Liver (tissue), 9 donors: ENCODE results near the gene ABTB2. TPM values are rescaled to one million over a fixed set of nuclear protein-coding genes. Genes with fewer than 3 reads are reported as not detected.

Source experiments
- DNase-seq: peaks from one replicate; pipeline ENCODE4 v3.0.0-alpha.2; 2017; ENCODE audit warnings: low spot score
- H3K27ac ChIP-seq, 2 donors: one replicate each; pipeline ENCODE4 v1.7.0; 2013; ENCODE audit warnings: inconsistent platforms in 2 of 2, low read length in 2 of 2, control low read depth in 1 of 2, low read depth in 1 of 2, mild to moderate bottlenecking in 1 of 2
- H3K27me3 ChIP-seq, 4 donors: one replicate each; pipeline versions ENCODE4 v1.6.1 to v1.7.0; 2013; ENCODE audit warnings: low read length in 3 of 4, inconsistent platforms in 1 of 4, mild to moderate bottlenecking in 1 of 4, moderate library complexity in 1 of 4; ENCODE audit not compliant: control insufficient read depth in 4 of 4, insufficient read depth in 4 of 4
- H3K36me3 ChIP-seq, 4 donors: one replicate each; pipeline versions ENCODE4 v1.6.1 to v1.7.0; 2013; ENCODE audit warnings: low read length in 3 of 4, mild to moderate bottlenecking in 3 of 4, low read depth in 1 of 4, moderate library complexity in 1 of 4; ENCODE audit not compliant: control insufficient read depth in 4 of 4, insufficient read depth in 3 of 4
- H3K4me1 ChIP-seq, 4 donors: one replicate each; pipeline versions ENCODE4 v1.6.1 to v1.7.0; 2013; ENCODE audit warnings: low read length in 3 of 4, mild to moderate bottlenecking in 3 of 4, moderate library complexity in 1 of 4; ENCODE audit not compliant: control insufficient read depth in 4 of 4, insufficient read depth in 4 of 4
- H3K4me3 ChIP-seq, 3 donors: one replicate each; pipeline versions ENCODE4 v1.6.1 to v1.7.0; 2013; ENCODE audit warnings: low read length in 3 of 3, control low read depth in 1 of 3, low read depth in 1 of 3, mild to moderate bottlenecking in 1 of 3
- H3K9ac ChIP-seq, 2 donors: one replicate each; pipeline ENCODE4 v1.7.0; 2013; ENCODE audit warnings: low read length in 2 of 2, mild to moderate bottlenecking in 2 of 2, moderate library complexity in 2 of 2, control low read depth in 1 of 2, low read depth in 1 of 2
- H3K9me3 ChIP-seq, 4 donors: one replicate each; pipeline versions ENCODE4 v1.6.1 to v1.7.0; 2013; ENCODE audit warnings: low read length in 3 of 4; ENCODE audit not compliant: control insufficient read depth in 4 of 4
- EGR1 ChIP-seq, 2 donors: IDR thresholded peaks; 2 replicates each; pipeline ENCODE4 v1.6.1; 2016 to 2018; ENCODE audit warnings: antibody characterized with exemption in 2 of 2, low read depth in 2 of 2
- FOXA1 ChIP-seq: IDR thresholded peaks from 2 replicates; pipeline ENCODE4 v1.6.1; 2016; ENCODE audit warnings: antibody characterized with exemption
- FOXA2 ChIP-seq: IDR thresholded peaks from 2 replicates; pipeline ENCODE4 v1.6.1; 2016; ENCODE audit warnings: antibody characterized with exemption
- HNF4A ChIP-seq, 2 donors: conservative IDR thresholded peaks; 2 replicates each; pipeline ENCODE4 v1.6.1; 2016; ENCODE audit warnings: antibody characterized with exemption in 2 of 2, mild to moderate bottlenecking in 2 of 2
- HNF4G ChIP-seq: IDR thresholded peaks from 2 replicates; pipeline ENCODE4 v1.6.1; 2016; ENCODE audit warnings: antibody characterized with exemption
- JUND ChIP-seq, 2 donors: IDR thresholded peaks; 2 replicates each; pipeline ENCODE4 v1.6.1; 2016; ENCODE audit warnings: antibody characterized with exemption in 2 of 2
- NR2F2 ChIP-seq: IDR thresholded peaks from 2 replicates; pipeline ENCODE4 v1.6.1; 2016; ENCODE audit warnings: antibody characterized with exemption
- RAD21 ChIP-seq, 2 donors: IDR thresholded peaks; 2 replicates each; pipeline ENCODE4 v1.6.1; 2016; ENCODE audit warnings: antibody characterized with exemption in 2 of 2, mild to moderate bottlenecking in 2 of 2
- REST ChIP-seq: IDR thresholded peaks from 2 replicates; pipeline ENCODE4 v1.6.1; 2016; ENCODE audit warnings: antibody characterized with exemption, mild to moderate bottlenecking
- SP1 ChIP-seq: IDR thresholded peaks from 2 replicates; pipeline ENCODE4 v1.6.1; 2018; ENCODE audit warnings: antibody characterized with exemption, mild to moderate bottlenecking
- TAF1 ChIP-seq: conservative IDR thresholded peaks from 2 replicates; pipeline ENCODE4 v1.6.1; 2016; ENCODE audit warnings: antibody characterized with exemption, mild to moderate bottlenecking
- YY1 ChIP-seq: IDR thresholded peaks from 2 replicates; pipeline ENCODE4 v1.6.1; 2016; ENCODE audit warnings: antibody characterized with exemption, mild to moderate bottlenecking
- ZBTB33 ChIP-seq: IDR thresholded peaks from 2 replicates; pipeline ENCODE4 v1.6.1; 2016; ENCODE audit warnings: antibody characterized with exemption
- WGBS: extraction: QIAGEN DNeasy Blood & Tissue Kit; methylation state at CpG from one replicate; pipeline ENCODE4 v1.1.7; 2013; 5-methylcytosine and 5-hydroxymethylcytosine counted together
- polyA plus RNA-seq, 2 donors: library from polyadenylated mRNA; stranded (reverse) in 1 of 2; unstranded in 1 of 2; fragments of 200-250 nt in 1 of 2; fragments of >200 nt in 1 of 2; fragmentation: Nextera tagmentation in 1 of 2; extraction: Ambion mirVana in 1 of 2; gene quantifications; one replicate each; pipeline versions ENCODE4 v1.2.1 to v1.2.3, GENCODE V29; 2013 to 2015
- total RNA-seq, 2 donors: library from RNA; depleted of rRNA; stranded (reverse); fragments of >200 nt; gene quantifications; one replicate each; pipeline ENCODE4 v1.2.3, GENCODE V29; 2014
- TF ChIP-seq, protein P1 (sequence below): fragments of 150-350 bp; IDR thresholded peaks from 2 replicates; pipeline ENCODE4 v1.5.1; 2017; ENCODE audit warnings: improper control_type of control experiment, low read depth, low read length; ENCODE audit not compliant: missing input control
- TF ChIP-seq, protein P2 (sequence below): IDR thresholded peaks from 2 replicates; pipeline ENCODE4 v1.6.1; 2016; ENCODE audit warnings: antibody characterized with exemption
- TF ChIP-seq, protein P3 (sequence below): IDR thresholded peaks from 2 replicates; pipeline ENCODE4 v1.6.1; 2016; ENCODE audit warnings: antibody characterized with exemption
- donor health status: healthy.
- donor health status: healthy.
- donor health status: healthy.
- donor health status: healthy.
- donor health status: healthy.

Gene ABTB2
- total and polyA plus RNA-seq, 4 donors, result 2.4 to 8.9 (median 6.1) TPM

DNA sequence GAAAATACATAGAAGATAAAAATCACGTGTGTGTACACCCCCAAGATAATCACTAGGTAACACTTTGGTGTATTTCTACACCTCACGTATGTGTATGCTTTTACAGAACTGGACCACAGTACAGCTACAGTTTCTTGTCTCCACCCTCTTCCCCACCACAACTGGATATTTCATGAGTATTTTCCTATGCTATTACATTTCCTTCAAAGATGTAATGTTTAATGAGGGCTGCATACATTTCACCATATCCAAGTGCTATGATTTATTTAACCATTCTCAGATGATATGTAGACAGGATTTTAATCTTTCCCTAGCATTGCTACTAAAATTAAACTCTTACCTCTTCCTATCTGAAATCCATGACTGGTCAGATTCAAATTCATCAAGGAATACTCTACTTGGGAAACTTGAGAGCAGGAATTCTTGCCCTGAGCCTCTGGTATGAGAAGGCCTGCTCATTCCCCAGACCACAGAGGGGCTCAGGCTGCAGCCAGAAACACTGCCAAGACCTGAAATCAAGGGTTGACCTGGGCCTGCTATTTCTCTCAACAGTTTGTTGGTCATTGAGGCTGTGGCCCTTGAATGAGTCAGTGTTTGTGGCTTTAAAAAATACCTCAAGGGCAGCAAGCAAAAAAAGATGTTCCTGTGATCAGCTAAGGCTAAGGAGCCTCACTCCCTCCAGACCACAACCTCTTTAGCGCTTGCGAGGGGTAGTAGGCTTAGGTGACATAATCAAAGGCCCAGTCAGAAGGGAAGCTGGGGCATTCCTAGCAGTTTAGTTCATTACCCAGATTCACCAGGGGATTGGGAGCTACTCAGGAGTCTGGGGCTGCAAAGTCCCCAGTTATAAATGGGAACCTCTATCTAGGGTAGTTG is 55.5 kb downstream of the ABTB2 start:
- TF ChIP-seq TAF1 (no peak), SP1 (no peak), FOXA2 (no peak), ZBTB33 (no peak), YY1 (no peak), HNF4A (conservative IDR thresholded peaks at IDR 0.05) (no peak), FOXA1 (no peak), REST (no peak), HNF4G (no peak), RAD21 (IDR thresholded peaks at IDR 0.05) (no peak), EGR1 (IDR thresholded peaks at IDR 0.05; ENCODE audit: low read depth in 2 of 2) (no peak), NR2F2 (no peak), JUND (IDR thresholded peaks at IDR 0.05) (no peak)
- TF ChIP-seq, protein P1, sequence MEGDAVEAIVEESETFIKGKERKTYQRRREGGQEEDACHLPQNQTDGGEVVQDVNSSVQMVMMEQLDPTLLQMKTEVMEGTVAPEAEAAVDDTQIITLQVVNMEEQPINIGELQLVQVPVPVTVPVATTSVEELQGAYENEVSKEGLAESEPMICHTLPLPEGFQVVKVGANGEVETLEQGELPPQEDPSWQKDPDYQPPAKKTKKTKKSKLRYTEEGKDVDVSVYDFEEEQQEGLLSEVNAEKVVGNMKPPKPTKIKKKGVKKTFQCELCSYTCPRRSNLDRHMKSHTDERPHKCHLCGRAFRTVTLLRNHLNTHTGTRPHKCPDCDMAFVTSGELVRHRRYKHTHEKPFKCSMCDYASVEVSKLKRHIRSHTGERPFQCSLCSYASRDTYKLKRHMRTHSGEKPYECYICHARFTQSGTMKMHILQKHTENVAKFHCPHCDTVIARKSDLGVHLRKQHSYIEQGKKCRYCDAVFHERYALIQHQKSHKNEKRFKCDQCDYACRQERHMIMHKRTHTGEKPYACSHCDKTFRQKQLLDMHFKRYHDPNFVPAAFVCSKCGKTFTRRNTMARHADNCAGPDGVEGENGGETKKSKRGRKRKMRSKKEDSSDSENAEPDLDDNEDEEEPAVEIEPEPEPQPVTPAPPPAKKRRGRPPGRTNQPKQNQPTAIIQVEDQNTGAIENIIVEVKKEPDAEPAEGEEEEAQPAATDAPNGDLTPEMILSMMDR, result no peak
- TF ChIP-seq, protein P2, sequence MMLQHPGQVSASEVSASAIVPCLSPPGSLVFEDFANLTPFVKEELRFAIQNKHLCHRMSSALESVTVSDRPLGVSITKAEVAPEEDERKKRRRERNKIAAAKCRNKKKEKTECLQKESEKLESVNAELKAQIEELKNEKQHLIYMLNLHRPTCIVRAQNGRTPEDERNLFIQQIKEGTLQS, result no peak
- TF ChIP-seq, protein P3, sequence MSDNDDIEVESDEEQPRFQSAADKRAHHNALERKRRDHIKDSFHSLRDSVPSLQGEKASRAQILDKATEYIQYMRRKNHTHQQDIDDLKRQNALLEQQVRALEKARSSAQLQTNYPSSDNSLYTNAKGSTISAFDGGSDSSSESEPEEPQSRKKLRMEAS, result no peak
- Histone ChIP-seq H3K36me3 (no peaks in the 10 kb centered on the region), H3K9me3 (no peaks in the 10 kb centered on the region), H3K27me3 (no peaks in the 10 kb centered on the region), H3K27ac (no peak overlapping the region), H3K4me3 (no peak overlapping the region), H3K9ac (no peak overlapping the region), H3K4me1 (no peaks in the 10 kb centered on the region)
- 65% methylated on average over 4 of the region's 4 CpGs for WGBS
- DNase-seq, result no peak
